HG02759 (cell line): ENCODE results near the gene LIMS1.
"Not testable (repeated sequence)": the region's sequence is repeated elsewhere in the genome, so short reads cannot be mapped to it uniquely, and the experiment has no call there.

ENCODE experiments used
- ATAC-seq: cut with Tn5 transposase; IDR thresholded peaks from one replicate; pipeline ENCODE4 v1.9.1; 2021; ENCODE audit warnings: mild to moderate bottlenecking, moderate library complexity; ENCODE audit not compliant: unreplicated experiment

LIMS1 gene

DNA sequence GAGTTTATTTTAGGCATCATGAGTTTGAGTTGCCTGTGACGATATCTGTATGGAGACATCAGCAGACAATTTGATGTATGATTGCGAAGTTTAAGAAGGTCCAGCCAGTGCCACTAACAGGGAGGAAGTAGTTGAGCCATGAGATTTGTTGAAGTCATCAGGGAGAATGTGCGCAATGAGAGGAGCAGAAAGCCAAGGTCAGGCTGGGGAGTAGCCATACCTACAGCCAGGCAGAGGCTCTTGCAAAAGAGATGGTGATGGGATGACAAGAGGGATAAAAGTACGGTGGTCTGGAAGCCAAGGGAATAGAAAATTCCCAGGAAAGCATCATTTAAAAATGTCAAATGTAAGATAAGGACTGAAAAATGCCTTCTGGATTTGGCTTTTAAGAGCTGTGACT, 51.2 kb downstream of the LIMS1 start:
- ATAC-seq: no peak

DNA sequence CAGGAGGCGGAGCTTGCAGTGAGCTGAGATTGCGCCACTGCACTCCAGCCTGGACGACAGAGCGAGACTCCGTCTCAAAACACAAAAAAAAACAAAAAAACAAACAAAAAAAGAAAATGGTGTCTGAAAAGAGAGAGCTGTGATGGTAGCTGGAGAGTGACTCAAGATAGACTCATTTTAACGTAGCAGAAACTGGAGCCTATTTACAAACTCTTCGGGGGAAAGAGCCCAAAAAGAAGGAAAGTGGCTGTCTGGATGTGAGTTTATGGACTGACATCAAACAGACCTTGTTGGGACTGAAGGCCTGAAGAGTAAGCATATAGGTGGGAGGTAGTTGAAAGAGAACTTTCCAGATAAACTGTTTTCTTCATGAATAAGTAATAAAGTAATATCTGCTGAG, 51.8 kb downstream of the LIMS1 start:
- no peak for ATAC-seq

DNA sequence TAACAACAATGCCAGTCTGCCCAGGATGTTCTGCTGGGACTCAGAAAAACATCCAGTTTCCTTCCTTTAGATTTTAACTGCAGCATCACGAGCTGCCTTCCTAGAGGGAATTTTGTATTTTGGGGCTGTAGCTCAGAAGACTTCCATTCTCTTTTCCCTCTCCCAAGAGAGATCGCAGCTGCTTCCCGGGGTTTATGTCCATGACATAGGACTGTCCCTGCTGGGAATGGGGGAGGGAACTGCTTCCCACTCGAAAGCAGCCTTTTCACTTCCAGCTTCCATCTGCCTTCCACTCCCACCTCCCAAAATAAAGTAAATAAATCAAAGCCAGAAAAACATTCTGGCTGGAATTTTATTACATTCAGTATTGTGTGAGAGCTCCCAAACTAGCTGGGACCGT, 52.4 kb downstream of the LIMS1 start:
- ATAC-seq: no peak

DNA sequence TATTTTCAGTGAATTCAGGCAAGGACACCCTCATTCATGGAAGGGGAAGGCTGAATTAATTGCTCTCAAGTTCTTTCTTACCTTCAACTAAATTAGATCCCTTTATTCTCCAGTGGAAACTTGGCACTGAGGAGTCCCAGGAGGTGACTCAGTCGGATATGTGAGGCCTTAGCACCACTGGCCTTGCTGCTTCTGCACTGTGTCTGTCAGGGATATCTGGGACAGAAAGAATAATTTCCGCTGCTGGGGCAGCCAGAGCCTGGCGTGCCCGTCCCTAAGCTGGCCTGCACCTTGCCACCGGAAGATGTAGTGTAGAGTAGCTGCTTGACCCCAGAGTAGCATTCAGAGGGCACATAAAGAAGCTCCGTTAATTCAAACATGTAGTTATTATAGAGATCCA, 53.4 kb downstream of the LIMS1 start:
- ATAC-seq: no peak

DNA sequence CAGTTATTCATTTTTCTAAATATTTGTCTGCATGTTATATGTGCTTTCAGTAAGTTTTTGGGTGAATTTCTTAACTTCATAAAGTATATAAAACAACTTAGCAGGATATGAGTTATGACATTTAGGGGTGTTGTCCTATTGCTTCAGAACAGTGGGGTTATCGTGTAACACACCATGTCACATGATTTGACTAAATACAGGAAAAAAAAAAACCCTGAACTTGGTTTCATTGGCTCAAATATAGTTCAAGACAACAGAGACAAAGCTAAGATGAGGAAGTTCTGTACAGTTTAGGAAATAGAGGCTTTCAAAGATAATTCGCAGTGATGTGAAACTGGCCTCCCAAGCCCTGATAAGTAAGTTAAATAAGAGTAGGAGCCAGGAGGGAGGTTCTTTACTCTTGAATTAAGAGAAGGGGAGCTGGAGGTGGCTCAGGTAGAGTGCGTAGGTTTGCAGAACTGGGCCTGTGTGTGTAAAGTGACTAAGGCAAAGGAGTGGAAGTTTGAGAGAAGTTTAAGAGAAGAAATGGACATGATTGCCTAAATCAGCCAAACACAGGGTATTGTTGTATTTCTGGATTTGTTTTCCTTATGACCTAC, 53.9 kb downstream of the LIMS1 start:
- no peak for ATAC-seq

DNA sequence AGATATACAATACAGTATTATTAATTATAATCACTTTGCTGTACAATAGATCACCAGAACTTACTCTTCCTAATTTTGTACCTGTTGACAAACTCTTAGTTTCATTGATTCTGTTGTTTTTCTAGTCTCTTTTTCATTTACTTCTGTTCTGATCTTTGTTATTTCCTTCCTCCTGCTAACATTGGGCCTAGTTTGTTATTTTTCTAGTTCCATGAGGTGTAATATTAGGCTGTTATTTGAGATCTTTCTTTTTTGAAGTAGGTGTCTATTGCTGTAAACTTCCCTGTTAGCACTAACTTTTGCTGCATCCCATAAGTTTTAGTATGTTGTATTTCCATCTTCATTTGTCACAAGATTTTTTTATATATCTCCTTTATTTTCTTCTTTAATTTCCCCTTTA, 55.1 kb downstream of the LIMS1 start:
- no peak for ATAC-seq

DNA sequence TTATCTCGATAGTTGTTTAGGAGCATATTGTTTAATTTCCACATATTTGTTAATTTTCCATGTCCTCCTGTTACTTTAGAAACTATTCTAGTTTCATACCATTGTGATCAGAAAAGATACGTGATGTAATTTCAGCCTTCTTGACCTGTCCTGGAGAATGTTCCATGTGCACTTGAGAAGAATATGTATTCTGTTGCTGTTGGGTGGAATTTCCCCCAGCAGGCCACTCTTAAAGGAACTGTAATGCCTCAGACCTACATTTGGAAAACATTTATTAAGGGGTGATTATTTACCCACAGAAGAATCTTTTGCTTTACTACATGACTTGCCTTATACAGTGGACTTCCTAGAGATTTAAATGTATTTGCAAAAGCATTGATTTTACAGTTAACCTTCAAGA, 55.5 kb downstream of the LIMS1 start:
- no peak for ATAC-seq

DNA sequence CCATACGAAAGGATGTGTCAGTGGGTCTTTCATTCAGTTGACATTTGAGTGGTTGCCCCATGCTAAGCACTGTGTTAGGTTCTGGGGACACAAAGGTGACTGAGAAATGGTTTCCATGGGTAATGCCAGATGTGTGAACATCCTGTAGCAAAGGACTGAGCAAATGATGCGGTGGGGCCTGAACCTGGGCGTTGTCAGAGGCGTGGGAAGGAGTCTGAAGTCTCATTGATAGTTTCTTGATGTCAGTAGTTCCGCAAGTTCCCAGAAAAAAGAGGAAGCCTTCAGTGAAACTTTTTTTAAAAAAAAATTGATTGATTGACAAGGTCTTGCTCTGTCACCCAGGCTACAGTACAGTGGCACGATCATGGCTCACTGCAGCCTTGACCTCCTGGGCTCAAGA, 56.9 kb downstream of the LIMS1 start:
- ATAC-seq: peak; percentile 61

DNA sequence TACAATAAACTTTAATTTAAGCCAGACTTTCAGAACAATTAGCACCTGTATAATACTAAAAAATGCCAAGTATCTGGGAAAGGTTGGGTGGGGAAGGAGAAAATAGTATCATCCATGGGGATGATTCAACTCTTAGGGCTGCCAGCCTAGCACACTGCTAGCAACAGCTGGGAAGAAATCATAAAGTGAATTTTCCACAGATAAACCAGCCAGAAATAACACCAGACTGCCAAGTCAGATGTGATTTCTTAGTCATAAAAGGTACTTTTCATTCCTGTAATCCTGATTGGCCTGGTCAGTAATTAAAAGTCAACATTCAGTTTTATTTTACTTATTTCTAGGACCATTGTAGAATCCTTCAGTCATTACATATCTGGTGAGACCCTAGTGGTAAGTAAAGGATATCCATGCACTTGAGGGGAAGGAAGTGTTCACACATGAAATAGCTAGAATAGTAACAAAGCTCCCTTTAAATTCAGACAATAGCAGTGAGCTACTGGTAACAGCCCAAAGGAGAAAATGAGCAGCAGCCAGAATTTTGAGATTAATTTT, 59.4 kb downstream of the LIMS1 start:
- peak; percentile 3 for ATAC-seq

DNA sequence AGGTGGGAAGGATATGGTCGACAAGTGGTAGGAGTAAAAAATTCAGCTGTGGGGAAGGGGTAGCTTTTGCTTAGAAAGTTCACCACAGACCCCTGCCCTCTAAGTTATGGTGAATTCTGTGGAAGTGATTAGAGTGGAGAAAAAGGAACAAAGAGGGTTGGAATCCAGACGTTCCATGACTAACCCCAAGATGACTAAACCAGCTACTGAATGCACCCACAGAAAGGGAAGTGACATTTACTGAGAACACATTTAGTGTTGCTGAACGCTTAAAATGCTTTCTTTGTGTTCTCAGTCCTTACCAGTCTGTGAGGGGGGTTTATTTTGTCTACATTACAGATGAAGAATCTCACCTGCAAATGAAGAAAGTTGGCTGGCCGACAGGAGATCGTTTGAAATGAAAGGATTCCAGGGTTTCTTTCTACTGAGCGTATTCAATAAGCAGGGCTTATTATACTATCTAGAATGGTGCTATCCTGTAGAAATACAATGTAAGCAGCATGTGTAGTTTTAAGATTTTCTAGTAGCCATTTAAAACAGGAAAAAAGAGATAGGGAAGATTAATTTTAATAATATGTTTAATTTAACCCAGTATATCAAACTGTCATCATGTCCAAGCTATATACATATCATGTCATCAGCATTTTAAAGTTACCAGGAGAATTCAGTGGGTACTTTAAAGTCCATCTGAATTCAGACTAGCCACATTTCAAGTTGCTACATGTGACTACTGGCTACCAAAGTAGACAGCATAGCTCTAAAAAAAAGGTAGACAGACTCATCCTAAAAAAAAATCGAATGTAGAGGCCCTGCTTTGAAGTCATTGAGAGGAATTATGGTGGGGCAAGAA, 60.1 kb downstream of the LIMS1 start:
- peak; percentile 74 for ATAC-seq

DNA sequence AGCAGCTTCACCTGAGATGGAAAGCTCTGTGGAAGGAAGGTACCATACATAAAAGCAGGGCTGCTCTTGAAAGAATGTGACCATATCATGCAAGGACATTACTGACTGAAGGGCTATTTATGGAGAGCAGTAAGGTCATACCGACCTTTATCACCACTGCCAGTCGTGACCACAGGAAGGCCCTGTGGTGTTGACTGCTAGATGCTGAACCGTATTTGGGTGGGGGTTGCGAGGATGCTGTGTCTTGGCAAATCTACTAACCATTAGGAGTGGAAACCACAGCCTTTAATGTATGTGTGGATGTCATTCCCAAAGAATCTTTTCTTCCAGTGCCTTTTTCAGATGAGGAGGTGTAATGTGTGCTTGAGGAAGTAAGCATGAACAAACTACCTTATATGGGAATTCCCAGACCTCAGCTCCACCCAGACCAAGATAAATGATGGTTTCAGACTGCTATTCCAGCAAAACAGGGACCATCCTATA, 60.8 kb downstream of the LIMS1 start:
- peak; percentile 49 for ATAC-seq

DNA sequence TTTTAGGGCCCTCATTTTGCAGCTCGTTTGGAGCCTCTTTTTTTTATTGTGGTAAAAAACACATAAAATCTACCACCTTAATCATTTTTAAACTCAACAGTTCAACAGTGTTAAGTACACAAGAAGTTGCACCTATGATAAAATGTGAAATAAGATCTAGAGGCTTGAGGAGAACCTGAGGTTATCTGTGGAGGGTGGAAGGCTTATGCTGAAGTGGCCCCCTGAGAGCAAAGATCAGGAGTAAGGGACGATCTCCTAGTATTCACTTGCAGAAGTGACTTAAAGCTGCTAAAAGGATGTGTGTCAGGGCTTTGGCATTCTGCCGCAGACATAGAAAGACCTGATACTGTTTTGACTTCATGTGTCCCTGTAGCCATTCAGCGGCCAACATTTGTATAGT, 61.5 kb downstream of the LIMS1 start:
- ATAC-seq: not testable (repeated sequence)

DNA sequence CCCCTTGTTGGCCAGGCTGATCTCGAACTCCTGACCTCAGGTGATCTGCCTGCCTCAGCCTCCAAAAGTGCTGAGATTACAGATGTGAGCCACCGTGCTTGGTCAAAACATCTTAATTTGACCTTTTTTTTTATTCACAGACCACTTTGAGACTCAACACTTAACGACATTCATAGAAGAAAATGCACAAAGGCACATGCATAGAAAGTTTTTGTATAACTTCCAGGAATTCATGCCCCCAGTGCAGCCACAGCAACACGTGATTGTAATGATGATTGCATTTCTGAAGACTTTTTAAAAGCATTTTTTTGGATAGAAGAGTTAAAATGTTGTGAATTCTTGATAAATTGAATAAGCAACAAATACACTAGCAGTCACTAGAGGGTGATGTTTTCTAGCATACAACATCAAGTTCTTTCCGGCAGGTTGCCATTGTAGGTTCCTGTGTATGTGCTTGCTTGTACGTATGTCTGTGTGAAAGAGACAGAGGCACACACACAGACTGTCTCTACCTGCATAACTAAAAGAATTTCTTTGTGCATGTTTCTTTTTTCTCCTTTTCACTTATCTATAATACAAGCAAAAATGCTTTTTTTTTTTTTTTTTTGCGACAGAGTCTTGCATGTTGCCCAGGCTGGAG, 63.0 kb downstream of the LIMS1 start:
- ATAC-seq: not testable (repeated sequence)

DNA sequence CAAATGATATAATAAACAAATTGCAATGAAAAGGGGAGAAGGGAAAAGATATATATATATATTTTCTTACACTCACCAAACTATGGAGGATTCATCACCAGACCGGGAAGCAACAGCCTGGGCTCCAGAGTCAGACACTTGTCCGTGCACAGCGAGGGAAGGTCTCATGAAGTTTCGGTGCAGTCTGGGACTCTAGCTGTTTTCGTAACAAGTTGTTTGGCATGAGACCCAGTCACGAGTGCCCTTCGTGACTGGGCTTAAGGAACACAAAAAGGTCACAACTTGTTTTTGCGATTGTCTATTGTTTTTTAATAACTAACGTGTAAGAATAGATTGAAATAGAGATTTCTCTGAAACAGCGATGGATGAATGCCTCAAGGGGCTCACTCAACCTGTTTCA, 66.9 kb downstream of the LIMS1 start:
- ATAC-seq: not testable (repeated sequence)

DNA sequence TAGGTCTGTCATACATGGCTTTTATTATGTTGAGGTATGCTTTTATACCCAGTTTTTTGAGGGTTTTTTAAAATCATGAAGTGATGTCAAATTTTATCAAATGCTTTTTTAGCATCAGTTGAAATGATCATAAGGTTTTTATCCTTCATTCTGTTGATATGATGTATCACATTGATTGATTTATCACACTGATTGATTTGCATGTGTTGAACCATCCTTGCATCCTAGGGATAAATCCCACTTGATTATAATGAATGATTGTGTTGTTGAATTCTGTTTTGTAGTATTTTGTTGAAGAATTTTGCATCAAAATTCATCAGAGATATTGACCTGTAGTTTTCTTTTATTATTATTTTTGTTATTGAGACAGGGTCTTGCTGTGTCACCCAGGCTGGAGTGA, 68.2 kb downstream of the LIMS1 start:
- ATAC-seq: no peak

DNA sequence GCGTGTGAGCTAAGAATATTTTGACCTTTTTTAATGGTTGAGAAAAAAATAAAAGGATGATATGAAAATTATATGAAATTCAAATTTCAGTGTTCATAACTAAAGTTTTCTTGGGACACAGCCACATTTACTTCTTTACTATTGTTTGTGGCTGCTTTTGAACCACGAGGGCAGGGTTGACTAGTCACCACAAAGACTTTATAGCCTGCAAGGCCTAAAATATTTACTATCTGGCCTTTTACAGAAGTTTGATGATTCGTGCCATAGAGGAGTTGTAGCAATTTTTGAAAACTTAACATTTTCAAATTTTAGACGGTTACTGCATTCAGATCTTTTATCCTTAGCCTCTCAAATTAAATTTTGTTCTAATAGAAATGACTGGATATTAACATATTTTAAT, 69.9 kb downstream of the LIMS1 start:
- no peak for ATAC-seq

DNA sequence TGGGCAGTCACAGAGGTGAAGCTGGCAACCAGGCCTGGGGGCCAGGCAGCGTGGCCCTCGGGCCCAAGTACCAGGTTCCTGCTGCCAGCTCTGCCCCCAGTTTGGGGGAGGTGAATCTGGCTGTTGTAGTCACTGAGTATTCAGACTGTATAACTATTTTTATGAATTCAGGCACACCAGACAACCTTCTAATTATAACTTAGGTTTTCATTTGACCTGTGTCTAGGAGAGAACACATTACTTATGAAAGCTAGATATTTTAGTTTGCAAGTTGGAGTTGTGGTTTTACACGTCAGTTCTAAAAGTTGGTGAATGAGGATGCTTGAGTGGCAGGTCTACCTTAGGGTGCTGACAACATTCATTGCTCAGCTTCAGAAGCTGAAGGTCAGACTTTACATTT, 71.7 kb downstream of the LIMS1 start:
- peak; percentile 89 for ATAC-seq

DNA sequence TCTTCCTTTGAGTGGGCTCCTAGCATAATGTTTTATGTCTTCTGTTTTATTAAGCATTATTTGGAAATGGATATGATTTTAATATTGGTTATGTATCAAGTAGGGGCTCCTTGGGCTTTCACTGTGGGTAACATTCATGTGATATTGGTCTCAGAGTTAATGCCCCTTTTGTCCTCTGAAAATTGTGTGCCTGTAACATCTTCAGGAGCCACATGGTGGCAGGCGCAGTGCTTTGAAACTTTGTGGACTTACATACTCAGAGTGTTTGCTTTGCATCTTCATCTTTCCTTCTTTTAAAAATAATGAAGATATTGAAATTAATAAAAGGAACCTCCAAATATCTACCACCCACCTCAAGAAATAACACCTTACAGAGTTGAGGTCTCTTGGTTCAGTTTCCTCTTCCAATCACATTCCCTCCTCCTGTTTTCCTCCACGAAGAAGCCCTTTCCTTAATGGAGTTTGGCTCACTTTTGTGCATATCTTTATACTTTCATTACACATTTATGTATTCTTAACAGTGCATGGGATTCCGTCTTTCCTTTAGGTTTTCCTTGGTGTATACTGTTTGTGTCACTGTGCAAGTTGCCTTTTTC, 73.5 kb downstream of the LIMS1 start:
- ATAC-seq: no peak

DNA sequence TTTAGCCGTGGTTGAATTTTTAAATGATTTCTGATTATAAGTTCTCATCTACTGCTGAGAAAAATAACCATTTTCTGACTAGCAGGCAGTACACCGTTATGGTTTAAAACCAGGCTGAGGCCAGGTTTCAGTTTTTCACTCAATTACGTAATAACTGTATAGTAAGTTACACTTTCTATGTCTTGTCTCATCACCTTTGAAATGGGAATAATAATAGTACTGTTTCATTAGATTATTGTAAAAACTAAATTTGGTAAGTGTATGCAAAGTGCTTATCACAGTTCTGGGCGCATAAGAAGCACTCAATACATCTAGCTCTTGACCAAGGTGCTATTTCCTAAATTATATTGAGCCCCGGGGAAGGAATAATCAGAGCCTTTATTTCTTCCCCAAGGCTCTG, 76.8 kb downstream of the LIMS1 start:
- ATAC-seq: no peak

DNA sequence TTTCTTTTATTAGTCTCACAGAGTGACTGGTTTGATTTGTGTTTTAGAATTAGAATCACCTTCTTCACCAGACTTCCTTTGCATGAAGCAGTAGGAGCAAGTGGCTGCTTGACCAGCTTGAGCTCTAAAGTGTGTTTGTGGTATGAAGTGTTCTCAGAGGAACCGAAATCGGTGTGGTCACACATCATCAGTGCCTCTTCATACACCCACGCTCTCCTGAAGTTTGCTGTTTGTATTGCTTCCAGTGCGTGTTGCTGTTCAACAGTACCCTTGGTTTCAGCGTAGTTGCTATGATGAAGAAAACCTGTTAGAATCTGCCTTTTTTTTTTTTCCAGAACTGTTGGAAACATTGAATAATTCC, 77.9 kb downstream of the LIMS1 start:
- peak; percentile 82 for ATAC-seq

DNA sequence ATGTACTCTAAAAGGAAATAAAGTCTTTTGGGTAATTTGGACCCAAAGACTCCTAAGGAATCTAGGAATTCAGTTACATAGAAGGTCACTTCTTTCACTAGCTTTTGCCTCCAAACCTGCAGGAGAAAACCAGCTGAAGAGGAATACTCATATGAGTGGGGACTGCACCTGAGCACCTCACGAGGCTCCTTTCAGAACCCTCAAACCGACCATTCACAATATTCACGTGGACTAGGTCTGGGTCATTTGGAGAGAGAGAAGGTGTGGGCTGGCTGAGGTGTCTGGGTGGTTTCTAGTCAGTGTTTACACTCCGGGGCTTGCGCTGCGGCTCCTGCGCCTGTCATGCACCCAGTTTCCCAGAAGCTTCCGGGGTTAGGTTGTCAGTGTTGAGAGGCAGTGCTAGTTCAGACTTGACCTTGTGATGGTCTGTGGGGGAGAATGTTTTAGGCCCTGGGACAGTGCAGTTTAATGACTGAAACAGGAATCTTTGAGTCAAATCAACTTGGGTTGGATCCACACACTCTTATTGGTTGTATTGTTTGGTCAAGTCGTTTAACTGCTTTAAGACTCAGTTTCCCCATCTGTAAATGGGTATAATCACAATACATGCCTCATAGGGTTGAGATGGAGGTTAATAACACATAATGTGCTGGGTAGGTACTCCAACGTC, 78.4 kb downstream of the LIMS1 start:
- peak; percentile 82 for ATAC-seq
